Trophoblast cell (in vitro differentiated cells and primary cell): Measurements from ENCODE around the gene ILF3.

Source experiments
- DNase-seq, 2 donors: peaks; one replicate each; pipeline ENCODE4 v3.0.0-alpha.2; 2016
- H2AFZ ChIP-seq: 2 replicates; pipeline ENCODE4 v1.6.1; 2013; ENCODE audit warnings: low read length, moderate library complexity, mild to moderate bottlenecking; ENCODE audit not compliant: insufficient read depth, poor library complexity
- H2AK5ac ChIP-seq: 2 replicates; pipeline ENCODE4 v1.6.1; 2013; ENCODE audit warnings: mild to moderate bottlenecking, low read length
- H2BK120ac ChIP-seq: 2 replicates; pipeline ENCODE4 v1.6.1; 2013; ENCODE audit warnings: low read length, mild to moderate bottlenecking, moderate library complexity; ENCODE audit not compliant: insufficient read depth, poor library complexity
- H2BK12ac ChIP-seq: 2 replicates; pipeline ENCODE4 v1.6.1; 2013; ENCODE audit warnings: mild to moderate bottlenecking, low read length, moderate library complexity
- H2BK5ac ChIP-seq: 2 replicates; pipeline ENCODE4 v1.6.1; 2013; ENCODE audit warnings: low read length, low read depth, moderate library complexity, mild to moderate bottlenecking; ENCODE audit not compliant: poor library complexity
- H3K14ac ChIP-seq: 2 replicates; pipeline ENCODE4 v1.6.1; 2013; ENCODE audit warnings: mild to moderate bottlenecking, low read length
- H3K18ac ChIP-seq: 2 replicates; pipeline ENCODE4 v1.6.1; 2013; ENCODE audit warnings: mild to moderate bottlenecking, low read length
- H3K23ac ChIP-seq: 2 replicates; pipeline ENCODE4 v1.6.1; 2013; ENCODE audit warnings: low read length
- H3K27ac ChIP-seq: 2 replicates; pipeline ENCODE4 v1.5.1; 2013; ENCODE audit warnings: low read depth, mild to moderate bottlenecking, inconsistent platforms, low read length, moderate library complexity
- H3K27me3 ChIP-seq: 2 replicates; pipeline ENCODE4 v1.6.1; 2013; ENCODE audit warnings: inconsistent platforms, mild to moderate bottlenecking, low read length, moderate library complexity; ENCODE audit not compliant: insufficient read depth
- H3K36me3 ChIP-seq, 2 experiments: 1 replicate in 1 of 2; 2 replicates in 1 of 2; pipeline ENCODE4 v1.6.1; 2013; ENCODE audit warnings: low read length in 2 of 2, mild to moderate bottlenecking in 2 of 2, moderate library complexity in 1 of 2; ENCODE audit not compliant: insufficient read depth in 2 of 2, control insufficient read depth in 1 of 2
- H3K4ac ChIP-seq: 2 replicates; pipeline ENCODE4 v1.6.1; 2013; ENCODE audit warnings: low read depth, mild to moderate bottlenecking, low read length, moderate library complexity
- H3K4me1 ChIP-seq, 2 experiments: 1 replicate in 1 of 2; 2 replicates in 1 of 2; pipeline ENCODE4 v1.6.1; 2013; ENCODE audit warnings: low read length in 2 of 2, mild to moderate bottlenecking in 2 of 2, moderate library complexity in 1 of 2; ENCODE audit not compliant: insufficient read depth in 2 of 2, control insufficient read depth in 1 of 2
- H3K4me2 ChIP-seq: 2 replicates; pipeline ENCODE4 v1.6.1; 2013; ENCODE audit warnings: inconsistent platforms, mild to moderate bottlenecking, low read length, moderate library complexity
- H3K4me3 ChIP-seq: 2 replicates; pipeline ENCODE4 v1.5.1; 2013; ENCODE audit warnings: mild to moderate bottlenecking, low read depth, low read length, inconsistent platforms
- H3K79me1 ChIP-seq: one replicate; pipeline ENCODE4 v1.6.1; 2013; ENCODE audit warnings: low read length
- H3K79me2 ChIP-seq: 2 replicates; pipeline ENCODE4 v1.6.1; 2013; ENCODE audit warnings: low read length, mild to moderate bottlenecking; ENCODE audit not compliant: control insufficient read depth, insufficient read depth, poor library complexity
- H3K9ac ChIP-seq: 2 replicates; pipeline ENCODE4 v1.6.1; 2013; ENCODE audit warnings: mild to moderate bottlenecking, low read length
- H3K9me3 ChIP-seq: 2 replicates; pipeline ENCODE4 v1.6.1; 2013; ENCODE audit warnings: low read depth, mild to moderate bottlenecking, control low read depth, inconsistent platforms, low read length; ENCODE audit not compliant: insufficient read depth
- H4K12ac ChIP-seq: 2 replicates; pipeline ENCODE4 v1.6.1; 2013; ENCODE audit warnings: low read depth, mild to moderate bottlenecking, low read length, moderate library complexity
- H4K8ac ChIP-seq: 2 replicates; pipeline ENCODE4 v1.6.1; 2013; ENCODE audit warnings: low read depth, mild to moderate bottlenecking, low read length, moderate library complexity
- H4K91ac ChIP-seq: one replicate; pipeline ENCODE4 v1.6.1; 2013; ENCODE audit warnings: low read depth, mild to moderate bottlenecking, low read length, moderate library complexity
- WGBS: extraction: QIAGEN DNeasy Blood & Tissue Kit; methylation state at CpG from one replicate; pipeline ENCODE4 v1.1.7; 2013; ENCODE audit warnings: missing lambda C conversion rate; ENCODE audit not compliant: insufficient read length, insufficient coverage; ENCODE audit errors: extremely low coverage; 5-methylcytosine and 5-hydroxymethylcytosine counted together

Gene ILF3

GRCh38 chr19:10615429-10616023 is 38.6 kb upstream of the ILF3 start:
- Histone ChIP-seq H2BK5ac (no peak overlapping the region), H3K9me3 (no peaks in the 10 kb centered on the region), H3K27me3 (no peaks in the 10 kb centered on the region), H2AK5ac (no peak overlapping the region), H4K8ac (no peak overlapping the region), H3K79me2 (no peaks in the 10 kb centered on the region), H3K4me1 (peaks cover 10 to 11% of the 10 kb centered on the region in 2 experiments), H2BK120ac (no peak overlapping the region), H3K9ac (no peak overlapping the region), H3K18ac (no peak overlapping the region), H4K91ac (peak overlapping the region; percentile 31), H3K23ac (no peak overlapping the region), H2BK12ac (no peak overlapping the region), H4K12ac (no peak overlapping the region), H3K14ac (no peak overlapping the region), H3K27ac (no peak overlapping the region), H3K36me3 (peaks cover 2 to 8% of the 10 kb centered on the region in 2 experiments), H3K79me1 (peaks cover 11% of the 10 kb centered on the region), H2AFZ (no peak overlapping the region), H3K4ac (no peak overlapping the region), H3K4me3 (no peak overlapping the region), H3K4me2 (no peak overlapping the region)
- WGBS, result no CpG with 5 or more reads among the region's 14 CpGs
- no peak for DNase-seq

GRCh38 chr19:10617409-10618121 is 36.6 kb upstream of the ILF3 start:
- H4K12ac ChIP-seq, result no peak overlapping the region
- H2AFZ ChIP-seq, result no peak overlapping the region
- H2BK12ac ChIP-seq, result peak overlapping the region; percentile 25
- no peak overlapping the region for H3K23ac ChIP-seq
- no peak overlapping the region for H3K4ac ChIP-seq
- H2BK5ac ChIP-seq, result peak overlapping the region; percentile 5
- peak overlapping the region; percentile 28 for H3K14ac ChIP-seq
- no peak overlapping the region for H3K4me3 ChIP-seq
- H3K9me3 ChIP-seq, result no peaks in the 10 kb centered on the region
- peak overlapping the region; percentile 12 for H3K18ac ChIP-seq
- peaks cover 15 to 16% of the 10 kb centered on the region in 2 experiments for H3K4me1 ChIP-seq
- peaks cover 13% of the 10 kb centered on the region for H3K79me1 ChIP-seq
- DNase-seq, result peak; percentile 92 to 97
- peak overlapping the region; percentile 79 for H3K27ac ChIP-seq
- H4K91ac ChIP-seq, result peak overlapping the region; percentile 53
- no peaks in the 10 kb centered on the region for H3K27me3 ChIP-seq
- no peak overlapping the region for H3K9ac ChIP-seq
- H2BK120ac ChIP-seq, result peak overlapping the region; percentile 15
- H2AK5ac ChIP-seq, result no peak overlapping the region
- no CpG with 5 or more reads among the region's 15 CpGs for WGBS
- H4K8ac ChIP-seq, result no peak overlapping the region
- no peaks in the 10 kb centered on the region for H3K79me2 ChIP-seq
- H3K36me3 ChIP-seq, result peaks cover 2 to 7% of the 10 kb centered on the region in 2 experiments
- H3K4me2 ChIP-seq, result peak overlapping the region; percentile 3

DNA sequence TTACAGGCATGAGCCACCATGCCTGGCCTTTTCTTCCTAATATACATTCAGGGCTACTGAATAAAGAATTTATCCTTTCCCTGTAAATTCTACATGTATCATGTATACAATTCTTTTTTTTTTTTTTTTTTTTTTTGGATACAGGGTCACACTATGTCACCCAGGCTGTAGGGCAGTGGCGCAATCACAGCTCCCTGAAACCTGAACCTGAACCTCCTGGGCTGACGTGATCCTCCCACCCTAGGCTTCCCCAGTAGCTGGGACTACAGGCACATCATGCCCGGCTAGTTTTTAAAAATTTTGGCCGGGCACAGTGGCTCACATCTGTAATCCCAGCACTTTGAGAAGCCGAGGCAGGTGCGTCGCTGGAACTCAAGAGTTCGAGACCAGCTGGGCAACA is 35.3 kb upstream of the ILF3 start:
- Histone ChIP-seq H2BK12ac (peak overlapping the region; percentile 45), H3K9me3 (no peaks in the 10 kb centered on the region), H4K8ac (no peak overlapping the region), H3K79me2 (no peaks in the 10 kb centered on the region), H3K4ac (peak overlapping the region; percentile 31), H3K9ac (no peak overlapping the region), H2BK120ac (no peak overlapping the region), H3K36me3 (peaks cover 0 to 2% of the 10 kb centered on the region in 2 experiments), H3K27ac (no peak overlapping the region), H3K4me2 (no peak overlapping the region), H4K12ac (no peak overlapping the region), H3K4me3 (no peak overlapping the region), H3K27me3 (no peaks in the 10 kb centered on the region), H2BK5ac (peak overlapping the region; percentile 43), H3K23ac (no peak overlapping the region), H3K4me1 (peaks cover 21 to 24% of the 10 kb centered on the region in 2 experiments), H3K79me1 (peaks cover 18% of the 10 kb centered on the region), H2AFZ (no peak overlapping the region), H2AK5ac (no peak overlapping the region), H4K91ac (peak overlapping the region; percentile 57), H3K14ac (no peak overlapping the region), H3K18ac (peak overlapping the region; percentile 56)
- DNase-seq, result no peak
- WGBS, result no CpG with 5 or more reads among the region's 8 CpGs

DNA sequence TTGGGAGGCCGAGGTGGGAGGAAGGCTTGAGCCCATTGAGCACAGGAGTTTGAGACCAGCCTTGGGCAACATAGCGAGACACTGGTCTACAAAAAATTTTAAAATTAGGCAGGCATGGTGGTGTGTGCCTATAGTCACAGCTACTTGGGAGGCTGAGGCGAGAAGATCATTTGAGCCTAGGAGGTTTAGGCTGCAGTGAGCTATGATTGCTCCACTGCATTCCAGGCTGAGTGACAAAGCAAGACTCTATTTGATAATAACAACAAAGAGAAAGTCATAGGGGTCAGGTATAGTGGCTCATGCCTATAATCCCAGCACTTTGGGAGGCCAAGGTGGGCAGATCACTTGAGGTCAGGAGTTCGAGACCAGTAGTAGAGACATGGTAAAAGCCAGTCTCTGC is 33.4 kb upstream of the ILF3 start:
- Histone ChIP-seq H2BK12ac (no peak overlapping the region), H3K23ac (no peak overlapping the region), H3K27ac (no peak overlapping the region), H4K8ac (no peak overlapping the region), H2BK5ac (no peak overlapping the region), H3K9me3 (no peaks in the 10 kb centered on the region), H4K12ac (no peak overlapping the region), H2BK120ac (no peak overlapping the region), H3K4me3 (no peak overlapping the region), H3K79me1 (peaks cover 29% of the 10 kb centered on the region), H3K4me1 (peaks cover 30 to 31% of the 10 kb centered on the region in 2 experiments), H3K27me3 (no peaks in the 10 kb centered on the region), H3K36me3 (peaks cover 0 to 2% of the 10 kb centered on the region in 2 experiments), H3K9ac (no peak overlapping the region), H3K4ac (no peak overlapping the region), H3K18ac (no peak overlapping the region), H2AK5ac (no peak overlapping the region), H2AFZ (no peak overlapping the region), H3K14ac (no peak overlapping the region), H3K4me2 (no peak overlapping the region), H4K91ac (peak overlapping the region; percentile 61), H3K79me2 (peaks cover 4% of the 10 kb centered on the region)
- WGBS, result no CpG with 5 or more reads among the region's 4 CpGs
- DNase-seq, result peak; percentile 79 to 91
